LHCN-M2 (cell line): ENCODE results near the gene POU3F1. TPM values are rescaled to one million over a fixed set of nuclear protein-coding genes. Genes with fewer than 3 reads are reported as not detected.

Experiments
- DNase-seq: peaks from one replicate; pipeline ENCODE4 v3.0.0-alpha.2; 2012; ENCODE audit warnings: low read depth
- total RNA-seq: library from RNA; depleted of rRNA; stranded (reverse); fragments of >200 nt; gene quantifications from 2 replicates; pipeline ENCODE4 v1.2.3, GENCODE V29; 2014

POU3F1 gene
- total RNA-seq, 1 experiment from 2014 or later: not detected

DNA sequence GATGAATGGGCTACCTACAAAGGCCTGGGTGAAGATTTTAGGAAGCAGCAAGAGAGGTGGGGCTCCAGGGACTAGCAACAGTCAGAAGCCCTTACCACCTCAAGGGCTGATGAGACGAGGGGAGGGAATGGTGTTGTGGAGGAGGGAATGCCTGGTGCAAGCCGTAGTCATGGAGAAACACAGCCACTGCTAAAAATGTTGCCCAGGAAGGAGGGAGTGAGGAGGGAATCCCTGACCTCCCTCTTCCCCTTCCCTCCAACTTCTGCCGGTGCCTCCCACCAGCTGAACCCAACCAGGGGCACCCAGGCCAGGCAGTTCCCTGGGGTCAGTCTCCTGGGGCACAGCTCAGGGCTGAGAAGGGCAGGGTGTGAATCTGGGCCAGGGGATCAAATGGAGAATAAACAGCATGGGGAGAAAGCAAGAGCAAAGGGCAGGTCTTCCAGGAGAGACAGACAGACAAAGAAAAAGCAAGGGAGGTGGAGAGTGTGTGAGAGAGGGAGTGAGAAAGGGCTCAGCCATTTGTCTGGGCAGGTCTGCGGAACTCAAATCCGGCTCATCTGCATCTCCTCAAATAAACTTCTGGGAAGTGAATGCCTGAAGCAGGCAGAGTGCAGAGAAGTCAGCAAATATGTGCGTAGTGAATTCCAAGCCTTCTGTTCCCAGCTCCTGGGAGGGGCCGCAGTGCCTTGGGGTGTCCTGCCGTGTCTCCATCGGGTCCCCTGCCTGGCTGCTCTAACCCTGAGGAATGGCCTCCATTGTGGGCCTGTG, 27.1 kb upstream of the POU3F1 start:
- DNase-seq: no peak

DNA sequence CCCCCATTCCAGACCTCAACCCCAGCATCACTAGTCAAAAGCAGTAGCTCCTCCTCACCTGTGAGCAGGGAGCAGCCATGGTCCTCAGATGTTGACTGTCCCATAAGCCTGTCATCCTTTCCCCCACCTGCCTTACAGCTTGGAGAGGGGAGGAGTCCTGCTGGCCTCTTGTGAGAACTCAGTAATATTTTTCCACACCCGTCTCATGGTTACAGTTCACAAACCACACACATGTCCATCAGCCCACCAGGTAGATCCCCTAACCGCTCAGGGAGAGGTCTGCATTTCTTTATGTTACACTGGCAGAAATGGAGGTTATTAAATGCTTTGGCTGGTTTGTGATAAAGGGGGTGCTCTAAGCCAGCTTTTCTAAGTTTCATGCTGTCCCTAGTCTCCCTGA, 26.3 kb upstream of the POU3F1 start:
- no peak for DNase-seq

DNA sequence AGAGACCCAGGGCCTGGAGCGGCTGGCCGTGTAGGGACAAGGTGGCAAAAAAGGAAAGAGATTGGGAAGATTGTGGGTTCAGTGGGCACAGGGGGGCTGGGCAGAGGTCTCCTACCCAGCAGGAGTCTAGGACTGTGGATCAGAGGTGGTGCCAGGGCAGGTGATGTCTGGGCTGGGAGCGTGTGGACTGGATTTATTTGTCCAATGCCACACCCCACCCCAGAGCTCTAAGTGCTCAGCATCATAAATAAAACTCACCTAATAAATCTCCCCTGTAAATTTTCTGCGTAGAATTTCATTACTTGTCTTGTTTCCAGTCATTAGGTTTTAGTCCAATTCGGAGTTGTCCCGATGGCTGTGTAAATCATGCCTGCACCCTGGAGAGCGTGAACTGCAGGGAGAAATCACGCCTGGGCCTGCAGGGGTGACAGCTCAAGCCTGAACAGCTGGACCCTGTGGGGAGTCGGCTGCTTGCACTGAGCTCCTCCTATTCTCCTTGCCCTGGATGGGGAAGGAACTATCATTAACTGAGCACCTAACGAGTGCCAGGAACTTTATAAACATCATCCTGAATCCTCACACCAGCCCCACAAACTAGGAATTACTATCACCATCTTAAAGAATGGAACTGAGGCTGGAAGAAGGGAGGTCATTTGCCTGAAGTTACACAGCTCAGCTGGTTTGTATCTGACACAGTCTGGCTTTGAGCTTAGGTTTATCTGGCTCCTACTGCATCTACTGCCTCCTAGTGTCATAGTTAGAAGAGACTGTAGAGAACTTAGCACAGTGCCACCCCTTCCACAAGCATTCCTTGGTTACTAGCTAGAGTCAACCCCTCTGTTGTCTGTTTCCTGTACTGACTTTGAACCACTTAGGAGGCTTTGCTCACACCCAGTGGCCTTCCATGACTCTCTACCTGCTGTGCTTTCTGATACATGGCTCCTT, 25.0 kb upstream of the POU3F1 start:
- DNase-seq: peak; percentile 46

DNA sequence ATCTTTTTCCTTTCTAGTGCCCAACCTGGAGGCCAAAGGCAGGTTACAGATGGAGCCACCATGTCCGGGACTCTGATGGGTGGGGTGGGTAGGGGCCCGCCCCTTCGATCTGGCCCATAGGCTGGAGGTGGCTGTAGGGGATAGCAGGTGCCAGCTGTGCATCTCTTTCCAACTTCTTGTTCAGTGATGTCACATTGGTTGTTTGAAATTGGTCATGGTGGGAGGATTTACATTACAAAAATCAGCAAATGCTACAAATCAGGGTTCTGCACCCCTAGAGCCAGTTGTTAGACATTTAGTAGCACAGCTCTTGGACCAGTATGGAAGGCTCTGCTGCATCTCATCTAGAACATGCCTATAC, 22.4 kb upstream of the POU3F1 start:
- no peak for DNase-seq

DNA sequence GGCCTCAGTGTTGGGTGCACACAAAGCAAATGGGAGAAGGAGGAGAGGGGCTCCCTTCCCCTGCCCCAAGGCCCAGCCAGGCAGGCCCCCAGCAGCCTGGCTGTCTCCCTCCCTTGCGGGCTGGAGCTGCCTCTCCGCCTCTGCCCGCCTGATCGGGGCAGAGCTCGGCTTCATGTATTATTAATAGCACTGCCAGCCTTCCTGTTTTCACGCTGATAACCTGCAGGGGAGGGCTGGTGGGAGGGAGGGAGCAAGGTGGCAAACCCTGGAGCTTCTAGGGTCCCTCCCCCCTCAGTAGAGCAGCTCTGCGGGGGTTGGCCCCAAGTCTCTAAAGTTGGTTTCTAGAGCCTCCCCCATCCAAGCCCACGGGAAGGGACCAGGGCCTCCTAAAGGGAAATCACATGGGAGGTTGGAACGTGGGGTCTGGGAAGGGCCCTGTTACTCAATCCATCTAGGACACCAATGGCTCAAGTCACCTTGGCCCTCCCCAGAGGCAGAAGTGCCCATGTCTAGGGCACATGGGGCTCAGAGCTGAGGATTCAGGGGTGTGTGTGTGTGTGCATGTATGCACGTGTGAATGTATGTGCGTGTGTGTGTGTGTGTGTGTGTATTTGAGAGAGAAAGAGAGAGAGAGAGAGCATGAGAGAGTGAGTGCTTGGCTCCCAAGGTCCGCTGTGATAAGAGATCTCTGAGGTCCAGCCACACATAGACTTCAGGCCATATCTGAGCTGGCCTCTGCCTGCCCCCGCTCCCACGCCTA, 21.8 kb upstream of the POU3F1 start:
- no peak for DNase-seq

DNA sequence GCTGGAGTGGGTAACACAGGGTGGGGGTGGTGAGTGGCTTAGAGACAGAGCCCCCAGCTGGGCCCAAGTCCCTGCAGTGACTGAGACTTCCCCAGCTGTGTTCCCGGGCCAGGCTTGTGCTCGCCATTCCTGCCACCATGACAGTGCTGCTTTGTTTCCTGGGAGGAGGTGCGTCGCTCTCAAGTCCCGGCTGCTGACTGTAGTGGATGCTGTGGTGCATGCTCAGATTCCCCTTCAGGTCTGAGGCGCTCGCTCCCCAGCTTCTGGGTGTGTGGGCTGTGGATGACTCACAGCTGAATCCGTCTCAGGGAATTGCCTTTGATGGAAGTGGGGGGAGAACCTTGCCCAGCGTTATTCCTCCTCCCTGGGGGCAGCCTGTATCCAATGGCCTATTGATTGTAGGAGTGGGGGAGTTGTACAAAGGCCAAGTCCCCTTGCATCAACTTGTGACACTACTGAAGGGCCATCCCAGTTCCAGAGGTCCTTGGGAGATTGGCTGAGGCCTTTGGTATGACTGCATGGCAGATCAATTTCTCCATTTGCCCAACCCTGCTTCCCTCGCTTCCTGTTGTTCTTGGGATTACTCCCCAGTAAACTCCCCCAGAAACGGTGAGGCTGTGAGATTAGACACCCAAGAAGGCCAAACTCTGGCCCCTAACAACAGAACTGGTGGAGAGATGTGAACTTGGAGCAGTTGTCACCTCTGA, 17.8 kb upstream of the POU3F1 start:
- DNase-seq: peak; percentile 54

DNA sequence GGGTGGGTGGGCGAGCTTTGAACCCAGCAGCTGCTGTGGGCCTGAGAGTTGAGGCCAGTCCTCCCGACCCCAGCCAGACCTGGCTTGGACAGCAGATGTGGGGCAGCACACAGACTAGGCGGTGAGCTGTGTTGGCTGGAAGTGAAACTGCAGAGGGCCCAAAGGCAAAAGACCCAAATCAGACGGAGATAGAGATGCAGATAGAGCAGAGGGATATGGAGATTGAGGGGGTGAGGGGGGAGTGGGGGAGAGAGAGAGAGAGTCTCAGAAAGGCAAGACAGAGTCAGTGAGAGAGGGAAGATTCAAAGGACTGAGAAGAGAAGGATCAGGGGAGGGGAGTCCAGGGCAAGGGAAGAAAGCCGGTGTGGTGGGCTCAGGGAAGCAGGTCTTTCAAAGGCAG, 17.0 kb upstream of the POU3F1 start:
- DNase-seq: no peak

DNA sequence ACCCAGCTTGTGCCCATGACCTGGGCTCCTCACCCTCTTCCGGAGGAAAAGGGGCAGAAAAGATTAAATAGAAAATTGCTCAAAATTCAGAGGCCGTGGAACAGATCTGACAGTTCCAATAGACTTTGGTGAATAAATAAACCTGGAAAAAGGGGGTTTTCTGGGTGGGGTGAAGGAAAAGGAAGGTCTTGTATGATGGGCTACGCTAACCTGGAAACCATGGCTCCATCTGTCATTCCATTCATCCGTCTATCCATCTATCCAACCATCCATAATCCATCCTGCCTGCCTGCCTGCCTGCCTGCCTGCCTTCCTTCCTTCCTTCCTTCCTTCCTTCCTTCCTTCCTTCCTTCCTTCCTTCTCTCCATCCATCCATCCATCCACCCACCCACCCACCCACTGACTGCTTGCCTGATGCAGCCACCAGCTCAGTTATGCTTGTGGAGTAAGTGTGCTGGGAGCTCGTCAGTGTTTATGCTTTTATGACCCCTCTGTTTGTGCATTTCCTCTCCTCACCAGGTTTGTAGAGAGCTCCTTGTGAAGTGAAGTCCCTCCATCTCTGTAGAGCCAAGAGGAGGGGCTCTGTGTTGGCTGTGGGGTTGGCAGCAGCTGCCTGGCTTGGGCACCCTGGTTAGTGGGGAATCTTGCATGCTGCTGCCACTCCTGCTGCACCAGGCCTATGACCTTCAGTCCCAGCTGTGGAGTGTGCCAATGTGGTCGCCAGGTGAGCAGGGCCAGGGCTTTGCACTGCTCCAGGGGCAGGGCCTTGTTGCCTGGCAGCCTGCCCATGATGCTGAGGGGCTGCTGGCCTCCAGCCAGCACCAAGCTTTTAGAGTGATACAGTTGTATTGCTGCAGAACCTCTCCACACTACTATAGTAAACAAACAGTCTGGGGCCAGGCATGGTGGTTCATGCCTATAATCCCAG, 16.0 kb upstream of the POU3F1 start:
- no peak for DNase-seq

DNA sequence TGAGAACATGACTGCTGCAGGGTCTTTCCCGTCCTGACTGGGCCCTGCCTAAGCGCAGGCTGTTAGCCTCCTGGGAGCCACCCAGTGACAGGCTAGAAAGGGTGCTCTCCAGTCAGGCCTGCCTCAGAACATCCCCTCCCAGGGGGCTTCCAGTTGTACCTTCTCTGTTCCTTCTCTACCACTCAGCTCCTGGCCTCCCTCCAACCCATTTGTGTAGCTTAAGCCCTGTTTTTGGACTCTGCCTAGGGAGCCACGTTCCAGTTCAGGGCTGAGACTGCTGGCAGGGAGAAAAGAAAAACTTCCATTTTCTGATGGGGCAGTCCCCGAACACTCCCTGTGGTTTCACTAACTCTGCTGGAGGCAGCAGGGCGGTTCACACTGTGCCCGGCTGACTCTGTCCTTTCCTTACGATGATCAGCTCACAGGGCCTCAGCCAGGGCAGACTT, 15.3 kb upstream of the POU3F1 start:
- DNase-seq: no peak

DNA sequence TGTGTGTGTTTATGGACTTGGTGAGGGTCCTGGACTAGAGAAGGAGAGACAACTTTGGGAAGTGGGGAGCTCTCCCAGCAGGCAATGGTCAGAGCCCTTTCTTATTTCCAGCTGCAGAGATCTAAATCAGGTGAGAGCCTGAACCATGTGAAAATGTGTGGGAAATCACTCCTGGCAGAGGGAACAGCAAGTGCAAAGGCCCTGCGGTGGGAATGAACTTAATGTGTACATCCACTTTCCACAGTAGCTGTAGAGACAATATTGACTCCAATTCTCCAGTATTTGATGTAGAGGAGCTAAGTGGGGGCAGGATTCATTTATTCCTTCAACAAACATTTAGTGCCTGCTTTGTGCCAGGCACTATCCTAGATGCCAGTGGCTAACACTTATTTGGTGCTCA, 14.7 kb upstream of the POU3F1 start:
- DNase-seq: no peak

DNA sequence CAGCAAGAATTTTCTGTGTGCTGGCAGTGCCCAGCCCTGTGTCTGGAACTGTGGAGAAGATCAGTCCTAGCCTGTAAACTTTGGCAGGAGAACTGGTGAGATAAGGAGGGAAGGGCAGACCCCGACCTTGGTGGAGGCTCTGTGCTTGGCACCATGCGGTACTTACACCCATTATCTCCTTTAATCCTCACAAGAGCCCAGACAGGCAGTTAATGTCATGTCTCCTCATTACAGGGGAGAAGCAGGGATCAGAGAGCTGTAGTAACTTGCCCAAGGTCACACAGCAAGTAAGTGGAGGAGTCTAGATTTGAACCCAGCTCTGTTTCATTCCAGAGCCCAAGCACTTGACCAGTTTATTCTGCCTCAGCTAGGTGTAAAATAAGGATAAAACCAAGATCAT, 13.9 kb upstream of the POU3F1 start:
- DNase-seq: no peak

DNA sequence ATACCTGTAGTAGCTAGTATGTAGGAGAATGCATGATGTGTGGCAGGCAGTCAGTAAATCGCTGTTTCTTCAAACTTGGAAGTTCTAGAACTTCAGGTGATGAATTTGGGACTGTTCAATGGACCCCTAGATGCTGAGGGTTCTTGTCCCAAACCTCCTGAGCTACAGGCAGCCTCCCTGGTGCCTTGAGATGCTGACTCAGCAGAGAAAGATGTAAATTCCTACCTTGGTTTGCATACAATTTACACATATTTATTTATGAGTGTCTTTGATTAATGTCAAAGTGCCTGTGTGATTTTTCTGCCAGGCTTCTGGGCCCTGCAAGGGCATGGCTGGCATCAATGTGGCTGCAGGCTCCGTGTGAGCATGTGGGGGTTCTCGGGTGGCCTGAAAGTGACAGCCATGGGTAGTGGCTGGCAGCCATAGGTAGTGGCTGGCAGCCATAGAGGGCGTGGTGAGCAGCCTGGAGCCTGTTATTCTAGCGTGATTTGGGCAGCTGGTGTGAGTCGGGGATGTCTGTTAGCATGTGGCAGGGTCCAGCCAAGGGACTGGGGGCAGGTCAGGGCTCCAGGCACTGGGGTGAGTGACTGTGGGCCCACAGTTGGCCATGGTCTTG, 13.2 kb upstream of the POU3F1 start:
- DNase-seq: no peak

DNA sequence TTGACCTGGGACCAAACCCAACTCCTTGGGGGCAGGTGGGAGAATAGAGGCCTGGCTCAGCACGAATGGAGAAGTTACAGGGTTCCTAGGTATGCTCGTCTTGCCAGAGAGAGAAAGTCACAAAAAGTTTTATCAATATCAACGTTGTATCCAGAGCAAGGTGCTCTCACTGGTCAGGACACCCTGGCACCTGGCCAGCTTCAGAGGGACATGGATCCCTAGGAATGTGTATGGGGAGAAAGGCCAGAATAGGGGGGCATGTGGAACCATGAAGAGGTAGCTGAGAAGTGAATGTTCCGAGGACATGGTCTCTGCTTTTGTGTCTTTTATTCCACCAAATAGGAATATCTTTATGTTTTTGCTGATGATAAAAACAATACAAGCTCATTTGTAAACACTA, 9.4 kb upstream of the POU3F1 start:
- no peak for DNase-seq

DNA sequence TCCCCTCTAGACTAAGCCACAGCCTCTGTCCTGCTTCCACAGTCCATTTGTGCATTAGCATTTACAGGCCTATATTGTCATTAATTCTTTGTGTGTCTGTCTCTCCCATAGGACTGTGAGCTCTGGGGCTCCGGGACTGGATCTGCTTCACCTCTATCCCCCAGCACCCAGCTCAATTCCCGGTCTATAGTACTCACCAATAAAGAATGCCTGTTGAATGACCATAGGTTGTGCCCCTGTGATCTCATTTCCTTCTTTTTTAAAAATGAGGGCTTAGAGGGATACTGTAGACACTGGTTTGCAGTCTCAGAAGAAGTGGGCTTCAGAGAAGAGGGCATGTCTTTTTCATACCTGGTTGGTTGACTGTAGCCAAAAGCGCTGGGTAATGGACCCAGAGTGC, 8.8 kb upstream of the POU3F1 start:
- DNase-seq: no peak

DNA sequence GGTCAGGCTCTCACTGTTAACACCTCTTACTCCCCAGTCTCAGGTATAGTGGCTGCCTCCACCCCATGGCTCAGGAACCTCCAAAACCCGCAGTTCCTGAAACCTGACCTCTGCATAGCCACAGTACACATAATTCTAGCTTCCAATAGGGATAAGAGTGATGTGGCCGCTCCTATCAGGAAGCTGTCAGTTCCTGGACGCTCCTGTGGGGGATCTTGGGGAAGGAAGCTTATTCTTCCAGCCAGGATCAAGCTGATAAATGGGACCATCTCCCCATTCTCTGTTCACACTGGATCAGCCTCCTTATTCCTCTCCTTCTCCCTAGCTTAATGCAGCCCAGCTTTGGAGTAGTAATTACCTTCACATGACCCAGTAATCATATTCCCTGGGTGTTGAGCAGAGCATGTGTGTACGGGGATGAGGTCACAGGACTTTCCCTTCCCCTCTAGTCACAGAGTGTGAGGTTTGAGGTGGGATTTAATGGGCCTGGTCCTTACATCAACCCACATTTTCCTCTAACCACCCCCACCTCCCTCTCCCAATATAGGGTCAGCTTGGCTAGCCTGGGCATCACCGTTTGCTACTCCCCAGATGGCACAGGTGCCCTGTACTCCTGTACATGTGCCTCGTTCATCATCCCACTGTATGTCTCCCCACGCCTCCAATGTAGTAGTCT, 7.0 kb upstream of the POU3F1 start:
- no peak for DNase-seq

DNA sequence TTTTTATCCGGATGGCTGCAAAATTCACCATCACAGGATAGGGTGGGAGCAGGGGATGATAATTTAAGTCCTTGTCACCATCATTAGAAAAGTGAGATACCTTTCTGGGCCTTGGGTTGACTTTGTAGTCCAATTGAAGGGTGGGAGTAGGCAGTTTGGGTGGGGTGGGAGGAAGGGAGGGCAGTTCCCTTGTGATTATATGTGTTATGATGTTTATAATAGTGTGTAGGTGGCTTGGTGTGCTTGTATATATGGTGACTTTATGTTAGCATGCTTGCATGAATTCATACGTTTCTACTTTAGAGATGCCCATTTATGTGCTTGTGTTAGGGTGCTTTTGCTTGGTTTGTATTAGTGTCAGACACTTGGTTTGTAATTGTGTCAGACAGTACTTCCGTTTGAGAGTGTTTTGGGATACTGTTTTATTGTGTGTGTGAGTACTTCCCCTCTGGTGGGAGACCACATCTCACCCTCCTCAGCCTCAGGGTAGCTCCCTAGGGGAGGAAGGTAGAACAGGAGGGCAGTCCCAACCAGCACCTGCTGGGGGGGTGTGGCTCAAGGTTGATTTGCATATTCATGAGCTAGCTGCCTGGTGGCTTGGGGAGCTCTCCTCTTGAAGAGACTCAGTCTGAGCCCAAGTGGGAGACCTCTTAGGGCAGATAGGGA, 6.3 kb upstream of the POU3F1 start:
- DNase-seq: no peak

DNA sequence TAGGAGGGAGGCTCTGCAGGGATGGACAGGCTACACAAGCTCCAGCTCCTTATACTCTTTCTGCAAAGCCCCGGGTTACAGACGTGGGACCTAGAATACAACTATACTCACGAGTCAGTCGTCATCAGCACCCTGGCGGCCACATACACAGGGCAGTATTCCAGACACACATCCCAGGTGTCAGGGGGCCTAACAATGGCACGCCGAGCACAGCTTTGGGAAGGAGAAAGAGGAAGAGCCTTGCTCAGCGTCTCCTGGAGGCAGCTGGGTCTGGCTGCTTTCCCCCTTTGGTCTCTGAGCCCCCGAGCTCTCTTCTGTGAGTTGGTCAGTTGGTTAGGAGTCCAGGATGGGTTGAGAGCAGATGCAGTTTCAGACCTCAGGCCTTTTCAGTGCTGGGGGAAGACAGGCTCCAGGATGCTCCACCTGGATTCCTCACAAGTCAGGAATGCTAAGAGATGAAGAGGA, 4.5 kb upstream of the POU3F1 start:
- DNase-seq: no peak

DNA sequence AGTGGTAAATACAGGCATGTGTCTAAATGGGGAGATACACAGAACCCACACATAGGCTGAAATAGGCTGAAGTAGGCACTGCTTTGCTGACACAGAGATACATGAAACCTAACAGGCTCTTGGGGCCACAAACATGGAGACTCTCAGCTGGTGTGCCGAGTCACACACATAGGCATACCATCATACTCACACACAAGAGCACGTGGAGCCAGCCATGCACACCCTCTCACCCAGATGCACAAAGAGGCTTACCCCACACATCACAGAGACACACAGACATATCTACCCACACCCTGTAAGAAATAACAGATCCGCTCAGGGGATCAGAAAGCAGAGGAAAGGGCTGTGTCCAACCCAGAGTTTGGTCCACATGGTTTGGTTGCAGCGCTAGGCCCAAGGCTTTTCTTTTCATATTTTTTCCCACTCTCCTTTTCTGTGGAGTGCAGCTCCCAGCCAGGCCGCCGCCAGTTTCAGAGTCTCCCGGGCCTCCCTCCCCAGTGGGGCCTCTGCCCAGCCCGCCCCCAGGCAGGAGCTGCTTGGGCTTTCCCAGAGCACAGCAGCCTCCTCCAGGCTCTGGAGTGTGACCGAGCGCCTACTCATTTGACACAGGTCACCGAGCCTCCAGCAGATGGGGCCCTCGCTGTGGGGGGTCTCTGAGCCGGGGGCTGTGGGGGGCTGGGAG, 3.9 kb upstream of the POU3F1 start:
- no peak for DNase-seq
